B cell (primary cell): ENCODE measurements around the gene RNF39. TPM values are rescaled to one million over a fixed set of nuclear protein-coding genes. Genes with fewer than 3 reads are reported as not detected.

Experiments used
- ATAC-seq: fragments of 200-7000 bp; cut with Tn5 transposase; one replicate; pipeline ENCODE4 v1.10.0; 2021; ENCODE audit warnings: low read depth, mild to moderate bottlenecking, moderate number of reproducible peaks, moderate library complexity
- CTCF ChIA-PET: fragments of 350-600 bp; sonication (Branson Sonifier 250); formaldehyde crosslinking; loops from one replicate; lab custom pipeline; 2021; ENCODE audit warnings: antibody characterized with exemption, inconsistent platforms; lab: Charles Lee
- POLR2A ChIA-PET: fragments of 350-600 bp; sonication (Branson Sonifier 250); formaldehyde crosslinking; loops from one replicate; lab custom pipeline; 2021; ENCODE audit warnings: antibody characterized with exemption; lab: Charles Lee
- DNase-seq: peaks from one replicate; pipeline ENCODE4 v3.0.0; 2013
- H2AFZ ChIP-seq: 2 replicates; pipeline ENCODE4 v1.6.1; 2012; ENCODE audit warnings: mild to moderate bottlenecking, low read depth, low read length; ENCODE audit not compliant: insufficient read depth, poor library complexity, severe bottlenecking
- H3K27ac ChIP-seq, 2 donors: 1 replicate in 1 of 2; 2 replicates in 1 of 2; pipeline ENCODE4 v1.5.1; 2012 to 2013; ENCODE audit warnings: low read length in 2 of 2, mild to moderate bottlenecking in 2 of 2, moderate library complexity in 1 of 2
- H3K27me3 ChIP-seq, 4 experiments: fragments of 200-600 bp in 1 of 4; sonication (generic) in 1 of 4; replicated peaks in 1 of 4; 1 replicate in 2 of 4; 2 replicates in 2 of 4; pipeline versions ENCODE4 v1.6.1 to v1.7.0; 2013 to 2016; ENCODE audit warnings: low read length in 3 of 4, mild to moderate bottlenecking in 2 of 4, mixed read lengths in 1 of 4, moderate library complexity in 1 of 4; ENCODE audit not compliant: insufficient read depth in 4 of 4, control insufficient read depth in 3 of 4; ENCODE audit errors: control extremely low read depth in 1 of 4
- H3K36me3 ChIP-seq, 2 experiments: replicated peaks in 1 of 2; 1 replicate in 1 of 2; 2 replicates in 1 of 2; pipeline versions ENCODE4 v1.6.1 to v1.7.1; 2013; ENCODE audit warnings: low read length in 1 of 2; ENCODE audit not compliant: insufficient read depth in 2 of 2, control insufficient read depth in 1 of 2; ENCODE audit errors: control extremely low read depth in 1 of 2, extremely low read depth in 1 of 2
- H3K4me1 ChIP-seq, 2 donors: fragments of 200-600 bp in 1 of 2; sonication (generic) in 1 of 2; 1 replicate in 1 of 2; 2 replicates in 1 of 2; pipeline versions ENCODE4 v1.5.1 to v1.6.1; 2013 to 2017; ENCODE audit warnings: low read length in 2 of 2; ENCODE audit not compliant: control insufficient read depth in 2 of 2, insufficient read depth in 2 of 2
- H3K4me2 ChIP-seq: replicated peaks from 2 replicates; pipeline ENCODE3; 2012; ENCODE audit warnings: mild to moderate bottlenecking, low read depth, low read length; ENCODE audit not compliant: poor library complexity, severe bottlenecking
- H3K4me3 ChIP-seq, 5 experiments: fragments of 200-600 bp in 1 of 5; sonication (generic) in 1 of 5; 1 replicate in 3 of 5; 2 replicates in 2 of 5; pipeline versions ENCODE4 v1.5.1 to v1.7.0; 2011 to 2016; ENCODE audit warnings: low read length in 4 of 5, mild to moderate bottlenecking in 4 of 5, low read depth in 2 of 5, control low read depth in 1 of 5, moderate library complexity in 1 of 5; ENCODE audit not compliant: insufficient read depth in 1 of 5; ENCODE audit errors: control extremely low read depth in 1 of 5, extremely low read depth in 1 of 5
- H3K79me2 ChIP-seq: fragments of 200-600 bp; sonication (generic); one replicate; pipeline ENCODE4 v1.6.0; 2016; ENCODE audit warnings: low read length; ENCODE audit not compliant: control insufficient read depth, insufficient read depth
- H3K9ac ChIP-seq: fragments of 200-600 bp; sonication (generic); 2 replicates; pipeline ENCODE4 v1.6.1; 2017; ENCODE audit warnings: mild to moderate bottlenecking, low read length, moderate library complexity
- H3K9me3 ChIP-seq, 3 donors: one replicate each; pipeline versions ENCODE4 v1.6.1 to v1.7.1; 2013; ENCODE audit warnings: low read length in 2 of 3; ENCODE audit not compliant: control insufficient read depth in 2 of 3, insufficient read depth in 1 of 3; ENCODE audit errors: control extremely low read depth in 1 of 3
- H4K20me1 ChIP-seq: 2 replicates; pipeline ENCODE4 v1.6.0; 2012; ENCODE audit warnings: mild to moderate bottlenecking, low read length; ENCODE audit not compliant: insufficient read depth, control insufficient read depth, poor library complexity, severe bottlenecking
- H3K27ac Mint-ChIP-seq: one replicate; pipeline ENCODE4 v1.8.0; 2021; ENCODE audit warnings: mixed read lengths
- H3K27me3 Mint-ChIP-seq: one replicate; pipeline ENCODE4 v1.8.0; 2021; ENCODE audit warnings: mixed read lengths
- H3K4me1 Mint-ChIP-seq: one replicate; pipeline ENCODE4 v1.8.0; 2021; ENCODE audit warnings: mixed read lengths
- H3K4me3 Mint-ChIP-seq: one replicate; pipeline ENCODE4 v1.8.0; 2021; ENCODE audit warnings: mixed read lengths
- H3K9me3 Mint-ChIP-seq: one replicate; pipeline ENCODE4 v1.8.0; 2022; ENCODE audit warnings: mixed read lengths; ENCODE audit not compliant: insufficient read depth
- EZH2 ChIP-seq: IDR thresholded peaks from 2 replicates; pipeline ENCODE4 v1.6.1; 2012; ENCODE audit warnings: borderline replicate concordance, low read depth, mild to moderate bottlenecking, moderate library complexity, low read length; ENCODE audit not compliant: insufficient read depth, poor library complexity, severe bottlenecking
- WGBS: methylation state at CpG from one replicate; pipeline ENCODE4 v1.1.5; 2013; ENCODE audit warnings: missing lambda C conversion rate; ENCODE audit not compliant: insufficient coverage; 5-methylcytosine and 5-hydroxymethylcytosine counted together
- intact Hi-C: fragments of 100-400 bp; cut with micrococcal nuclease; formaldehyde crosslinking; loops from one replicate; pipeline ENCODE4 v1.10.0; 2022
- polyA plus RNA-seq: library from polyadenylated mRNA; depleted of rRNA; stranded (reverse); fragments of >200 nt; gene quantifications from 2 replicates; pipeline ENCODE4 v1.2.3, GENCODE V29; 2012
- total RNA-seq, 2 donors: library from RNA; stranded (reverse); fragments of 120-200 nt in 1 of 2; gene quantifications; 1 replicate in 1 of 2; 2 replicates in 1 of 2; pipeline versions ENCODE4 v1.2.3 to v1.2.4, GENCODE V29; 2013 to 2022
- TF ChIP-seq, protein P1 (sequence below): fragments of 200-600 bp; IDR thresholded peaks from one replicate; pipeline ENCODE4 v1.8.0; 2022; ENCODE audit warnings: antibody characterized with exemption, mild to moderate bottlenecking

Gene RNF39
- total and polyA plus RNA-seq, 2 donors (not counting 1 experiment from before 2014, with no cell fraction given): not detected

DNA sequence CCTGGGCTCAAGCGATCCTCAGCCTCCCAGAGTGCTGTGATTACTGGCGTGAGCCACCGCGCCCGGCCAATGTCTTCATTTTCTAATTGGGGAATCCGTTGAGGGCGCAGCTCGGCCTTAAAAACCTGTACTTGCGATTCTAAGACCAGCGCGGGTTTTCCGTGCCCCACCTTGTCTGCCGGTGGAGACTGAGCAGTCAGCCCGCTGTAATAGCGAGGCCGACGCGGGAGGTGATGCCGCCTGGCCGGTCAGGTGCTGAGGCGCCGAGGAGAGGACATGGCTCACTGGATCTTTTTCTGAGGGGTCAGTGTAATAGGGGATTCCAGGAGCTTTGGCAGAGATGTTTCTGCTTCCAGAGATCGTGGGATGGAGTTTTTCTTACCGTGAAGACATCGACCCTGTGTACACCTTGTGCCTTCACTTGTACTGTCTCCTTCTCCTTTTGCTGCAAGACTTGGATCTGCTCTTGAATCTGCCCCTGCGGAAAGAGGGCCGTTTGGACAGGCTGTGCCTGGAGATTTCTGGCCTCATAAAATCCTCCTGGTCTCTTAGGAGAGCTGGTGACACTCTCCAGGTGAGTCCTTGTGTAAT lies 35.8 kb upstream of the RNF39 start:
- H3K9me3 Mint-ChIP-seq: no peaks in the 10 kb centered on the region
- H3K79me2 ChIP-seq: no peaks in the 10 kb centered on the region
- peaks cover 0 to 7% of the 10 kb centered on the region in 2 donors for H3K4me1 ChIP-seq
- H3K9ac ChIP-seq: no peak overlapping the region
- no peak overlapping the region for H3K4me2 ChIP-seq
- ChIA-PET POLR2A (no interaction called here), CTCF (interaction anchor here (0.9 kb wide), 1 partner anchor 20 kb away, joined by 4 read pairs; no protein-coding TSS in a partner anchor)
- ATAC-seq: no peak
- no peak overlapping the region for H3K27ac ChIP-seq
- no peak overlapping the region for H3K4me3 ChIP-seq
- H3K36me3 ChIP-seq: no peaks in the 10 kb centered on the region
- H3K4me1 Mint-ChIP-seq: no peaks in the 10 kb centered on the region
- WGBS: 58% methylated on average over 27 of the region's 27 CpGs
- DNase-seq: no peak
- TF ChIP-seq, protein P1, sequence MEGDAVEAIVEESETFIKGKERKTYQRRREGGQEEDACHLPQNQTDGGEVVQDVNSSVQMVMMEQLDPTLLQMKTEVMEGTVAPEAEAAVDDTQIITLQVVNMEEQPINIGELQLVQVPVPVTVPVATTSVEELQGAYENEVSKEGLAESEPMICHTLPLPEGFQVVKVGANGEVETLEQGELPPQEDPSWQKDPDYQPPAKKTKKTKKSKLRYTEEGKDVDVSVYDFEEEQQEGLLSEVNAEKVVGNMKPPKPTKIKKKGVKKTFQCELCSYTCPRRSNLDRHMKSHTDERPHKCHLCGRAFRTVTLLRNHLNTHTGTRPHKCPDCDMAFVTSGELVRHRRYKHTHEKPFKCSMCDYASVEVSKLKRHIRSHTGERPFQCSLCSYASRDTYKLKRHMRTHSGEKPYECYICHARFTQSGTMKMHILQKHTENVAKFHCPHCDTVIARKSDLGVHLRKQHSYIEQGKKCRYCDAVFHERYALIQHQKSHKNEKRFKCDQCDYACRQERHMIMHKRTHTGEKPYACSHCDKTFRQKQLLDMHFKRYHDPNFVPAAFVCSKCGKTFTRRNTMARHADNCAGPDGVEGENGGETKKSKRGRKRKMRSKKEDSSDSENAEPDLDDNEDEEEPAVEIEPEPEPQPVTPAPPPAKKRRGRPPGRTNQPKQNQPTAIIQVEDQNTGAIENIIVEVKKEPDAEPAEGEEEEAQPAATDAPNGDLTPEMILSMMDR: no peak
- TF ChIP-seq EZH2: no peak
- H3K27me3 Mint-ChIP-seq: peaks cover 60% of the 10 kb centered on the region
- H3K4me3 Mint-ChIP-seq: no peak overlapping the region
- intact Hi-C loops: no loop called here
- H2AFZ ChIP-seq: no peak overlapping the region
- H3K27me3 ChIP-seq: peaks cover 0 to 23% (median 11%) of the 10 kb centered on the region in 4 experiments
- no peak overlapping the region for H3K27ac Mint-ChIP-seq
- no peaks in the 10 kb centered on the region for H3K9me3 ChIP-seq
- H4K20me1 ChIP-seq: no peaks in the 10 kb centered on the region

DNA sequence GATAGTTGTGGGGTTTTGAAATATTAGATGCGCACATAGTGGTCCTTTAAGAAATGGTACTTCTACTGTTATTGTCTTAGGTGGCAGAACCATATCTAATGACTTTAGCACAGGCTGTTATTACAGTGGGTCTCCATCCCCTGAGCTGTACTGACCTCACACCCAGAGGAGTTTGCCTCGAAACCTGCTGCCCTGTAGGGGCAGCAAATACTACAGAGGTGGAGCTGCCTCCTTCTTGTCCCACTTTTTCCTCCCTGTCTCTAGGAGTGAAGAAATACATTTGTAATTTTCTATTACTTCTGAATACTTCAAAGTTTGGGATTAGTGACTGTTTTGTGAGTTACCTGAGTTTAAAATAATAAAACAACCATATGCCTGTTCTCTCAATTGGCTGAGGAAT lies 29.1 kb upstream of the RNF39 start:
- Mint-ChIP-seq H3K27me3 (peaks cover 48% of the 10 kb centered on the region), H3K27ac (no peak overlapping the region)

More for the DNA sequence above, 29.1 kb upstream of the RNF39 start:
- no peaks in the 10 kb centered on the region for H3K79me2 ChIP-seq
- H4K20me1 ChIP-seq: no peaks in the 10 kb centered on the region
- ATAC-seq (no peak), DNase-seq (no peak)
- no peak overlapping the region for H3K27ac ChIP-seq
- H3K9ac ChIP-seq: no peak overlapping the region
- Mint-ChIP-seq H3K9me3 (no peaks in the 10 kb centered on the region), H3K4me1 (peaks cover 32% of the 10 kb centered on the region), H3K4me3 (no peak overlapping the region)
- H3K9me3 ChIP-seq: peaks cover 0 to 15% (median 0%) of the 10 kb centered on the region in 3 donors
- H3K4me1 ChIP-seq: peaks cover 37 to 40% of the 10 kb centered on the region in 2 donors
- no peak overlapping the region for H3K4me2 ChIP-seq
- H3K27me3 ChIP-seq: peaks cover 3 to 64% (median 42%) of the 10 kb centered on the region in 4 experiments
- TF ChIP-seq, protein P1: no peak
- TF ChIP-seq EZH2: no peak
- intact Hi-C loops: loop anchor here (10.0 kb wide), 1 partner anchor 220 kb away; the partner anchor contains the start of gene TRIM39
- WGBS: no CpG with 5 or more reads among the region's 2 CpGs
- no peaks in the 10 kb centered on the region for H3K36me3 ChIP-seq
- H3K4me3 ChIP-seq: no peak overlapping the region
- H2AFZ ChIP-seq: no peak overlapping the region
- CTCF ChIA-PET: interaction anchor here (1.3 to 4.0 kb wide), 7 partner anchors 10 to 256 kb away, joined by 3 to 194 read pairs (median 21); partner anchors contain the start of gene TRIM40
- POLR2A ChIA-PET: interaction anchor here (2.1 kb wide), 1 partner anchor 26 kb away, joined by 7 read pairs; no protein-coding TSS in a partner anchor
